Smooth muscle cell (in vitro differentiated cells): ENCODE results near the gene MAP4K3. TPM values are rescaled to one million over a fixed set of nuclear protein-coding genes. Genes with fewer than 3 reads are reported as not detected.

Experiments
- DNase-seq: peaks from one replicate; lab custom pipeline; 2025; ENCODE audit not compliant: unreplicated experiment; lab: John Stamatoyannopoulos, UW
- H2AFZ ChIP-seq: fragments of 200-600 bp; sonication (generic); 2 replicates; pipeline ENCODE4 v1.6.0; 2016; ENCODE audit warnings: antibody characterized with exemption, low read depth, mild to moderate bottlenecking
- H3F3A ChIP-seq: fragments of 200-600 bp; sonication (generic); 2 replicates; pipeline ENCODE4 v1.6.0; 2017; ENCODE audit warnings: antibody characterized with exemption, low read depth
- H3K27ac ChIP-seq: fragments of 200-600 bp; sonication (generic); 2 replicates; pipeline ENCODE4 v1.5.1; 2016; ENCODE audit warnings: low read depth, mild to moderate bottlenecking
- H3K27me3 ChIP-seq: fragments of 200-600 bp; sonication (generic); 2 replicates; pipeline ENCODE4 v1.6.1; 2016; ENCODE audit warnings: low read depth, mild to moderate bottlenecking
- H3K36me3 ChIP-seq: fragments of 200-600 bp; sonication (generic); 2 replicates; pipeline ENCODE4 v1.5.1; 2016; ENCODE audit warnings: low read depth
- H3K4me1 ChIP-seq: fragments of 200-600 bp; sonication (generic); 2 replicates; pipeline ENCODE4 v1.5.1; 2016; ENCODE audit warnings: low read depth
- H3K4me2 ChIP-seq: fragments of 200-600 bp; sonication (generic); 2 replicates; pipeline ENCODE4 v1.6.0; 2016; ENCODE audit warnings: mild to moderate bottlenecking
- H3K4me3 ChIP-seq: fragments of 200-600 bp; sonication (generic); 2 replicates; pipeline ENCODE4 v1.5.1; 2016; ENCODE audit warnings: mild to moderate bottlenecking
- H3K79me2 ChIP-seq: fragments of 200-600 bp; sonication (generic); 2 replicates; pipeline ENCODE4 v1.6.0; 2016; ENCODE audit warnings: low read depth, mild to moderate bottlenecking
- H3K9ac ChIP-seq: fragments of 200-600 bp; sonication (generic); 2 replicates; pipeline ENCODE4 v1.6.0; 2016; ENCODE audit warnings: low read depth
- H3K9me3 ChIP-seq: fragments of 200-600 bp; sonication (generic); replicated peaks from 2 replicates; pipeline ENCODE4 v1.5.1; 2016; ENCODE audit warnings: low read depth
- H4K20me1 ChIP-seq: fragments of 200-600 bp; sonication (generic); 2 replicates; pipeline ENCODE4 v1.6.0; 2016; ENCODE audit warnings: low read depth
- CTCF ChIP-seq: fragments of 200-600 bp; sonication (generic); IDR thresholded peaks from 2 replicates; pipeline ENCODE4 v1.5.1; 2017; ENCODE audit warnings: borderline replicate concordance, mild to moderate bottlenecking, antibody characterized with exemption; ENCODE audit not compliant: insufficient read depth, poor library complexity, severe bottlenecking
- WGBS: methylation state at CpG from one replicate; pipeline ENCODE4 v1.1.7; 2016; ENCODE audit warnings: low lambda C conversion rate; 5-methylcytosine and 5-hydroxymethylcytosine counted together
- polyA plus RNA-seq: library from polyadenylated mRNA; unstranded; fragments of >200 nt; fragmentation: Nextera tagmentation; extraction: Ambion mirVana; gene quantifications from 2 replicates; pipeline ENCODE4 v1.2.1, GENCODE V29; 2016
- total RNA-seq: library from RNA; depleted of rRNA; stranded (reverse); fragments of >200 nt; gene quantifications from 2 replicates; pipeline ENCODE4 v1.2.3, GENCODE V29; 2014

The MAP4K3 gene
- total and polyA plus RNA-seq, 2 experiments from 2014 or later, result 21.3 to 70.9 TPM

GRCh38 chr2:39217192-39217550 is 219.9 kb downstream of the MAP4K3 start:
- Histone ChIP-seq H3K4me2 (no peak overlapping the region), H3K27me3 (no peaks in the 10 kb centered on the region), H3K36me3 (no peaks in the 10 kb centered on the region), H3K9ac (no peak overlapping the region), H3K9me3 (no peaks in the 10 kb centered on the region), H3K27ac (no peak overlapping the region), H2AFZ (no peak overlapping the region), H3K79me2 (no peaks in the 10 kb centered on the region), H3K4me1 (no peaks in the 10 kb centered on the region), H3F3A (no peaks in the 10 kb centered on the region), H3K4me3 (no peak overlapping the region), H4K20me1 (no peaks in the 10 kb centered on the region)
- no peak for TF ChIP-seq CTCF
- DNase-seq, result no peak
- 87% methylated on average over 4 of the region's 4 CpGs for WGBS

DNA sequence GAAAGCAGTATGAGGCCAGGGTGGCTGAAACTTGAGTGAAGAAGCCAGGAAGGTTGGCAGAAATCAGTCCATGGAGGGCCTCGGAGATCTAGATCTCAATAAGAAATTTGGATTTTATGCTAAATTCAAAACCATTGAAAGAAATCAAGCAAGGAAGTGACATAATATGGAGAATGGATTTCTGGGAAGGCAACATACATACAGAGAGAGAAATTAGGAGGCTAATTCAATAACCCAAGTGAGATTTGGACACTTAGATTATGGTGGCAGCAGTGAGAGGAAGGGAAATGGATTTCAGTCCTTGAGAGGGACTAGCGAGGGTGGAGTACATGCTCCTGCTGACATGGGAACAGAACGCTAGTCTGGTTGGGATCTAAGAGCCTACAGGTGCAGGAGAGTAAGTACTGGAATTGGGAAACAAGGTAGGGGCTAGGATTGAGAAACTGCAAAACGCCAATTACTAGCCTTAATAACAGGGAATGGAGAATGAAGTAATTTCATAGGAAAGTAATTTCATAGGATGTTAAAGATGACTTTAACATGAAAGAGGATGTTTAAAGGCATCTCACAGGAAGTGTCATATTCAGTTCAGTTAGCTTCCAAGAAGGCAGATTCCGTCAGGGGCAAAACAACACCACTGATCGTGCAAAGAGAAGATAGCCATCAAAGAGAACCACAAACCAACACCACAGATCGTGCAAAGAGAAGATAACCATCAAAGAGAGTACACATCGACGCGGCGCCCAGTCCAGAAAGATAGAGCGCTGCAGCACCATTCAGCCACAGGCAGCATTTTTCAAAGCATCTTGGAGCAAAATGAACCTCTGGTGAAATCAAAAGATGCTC is 220.5 kb downstream of the MAP4K3 start:
- Histone ChIP-seq H3K9me3 (no peaks in the 10 kb centered on the region), H3K9ac (no peak overlapping the region), H4K20me1 (no peaks in the 10 kb centered on the region), H2AFZ (no peak overlapping the region), H3K4me2 (no peak overlapping the region), H3K36me3 (no peaks in the 10 kb centered on the region), H3K27ac (no peak overlapping the region), H3K4me1 (no peaks in the 10 kb centered on the region), H3F3A (no peaks in the 10 kb centered on the region), H3K4me3 (no peak overlapping the region), H3K79me2 (no peaks in the 10 kb centered on the region), H3K27me3 (no peaks in the 10 kb centered on the region)
- TF ChIP-seq CTCF, result no peak
- 80% methylated on average over 12 of the region's 12 CpGs for WGBS
- DNase-seq, result no peak

- no peak overlapping the region for H2AFZ ChIP-seq
- 89% methylated on average over 2 of the region's 2 CpGs for WGBS
- H3K79me2 ChIP-seq, result no peaks in the 10 kb centered on the region
- H3F3A ChIP-seq, result no peaks in the 10 kb centered on the region
- H3K4me1 ChIP-seq, result no peaks in the 10 kb centered on the region
- H3K27me3 ChIP-seq, result no peaks in the 10 kb centered on the region
- no peaks in the 10 kb centered on the region for H3K9me3 ChIP-seq
- H3K36me3 ChIP-seq, result no peaks in the 10 kb centered on the region
- no peak overlapping the region for H3K4me3 ChIP-seq
- H4K20me1 ChIP-seq, result no peaks in the 10 kb centered on the region
- H3K9ac ChIP-seq, result no peak overlapping the region
- TF ChIP-seq CTCF, result no peak
- H3K4me2 ChIP-seq, result no peak overlapping the region
- DNase-seq, result no peak
- H3K27ac ChIP-seq, result no peak overlapping the region
These were observed 221.5 kb downstream of the MAP4K3 start for GRCh38 chr2:39215545-39215944.

GRCh38 chr2:39213015-39213414 is 224.1 kb downstream of the MAP4K3 start:
- H3K79me2 ChIP-seq, result no peaks in the 10 kb centered on the region
- 97% methylated on average over 1 of the region's 1 CpG for WGBS
- H3K27me3 ChIP-seq, result no peaks in the 10 kb centered on the region
- H3K36me3 ChIP-seq, result no peaks in the 10 kb centered on the region
- DNase-seq, result no peak
- no peak for TF ChIP-seq CTCF
- H3K27ac ChIP-seq, result no peak overlapping the region
- H3K4me3 ChIP-seq, result no peak overlapping the region
- no peak overlapping the region for H3K9ac ChIP-seq
- H3F3A ChIP-seq, result no peaks in the 10 kb centered on the region
- no peaks in the 10 kb centered on the region for H3K4me1 ChIP-seq
- no peaks in the 10 kb centered on the region for H3K9me3 ChIP-seq
- H2AFZ ChIP-seq, result no peak overlapping the region
- no peaks in the 10 kb centered on the region for H4K20me1 ChIP-seq
- H3K4me2 ChIP-seq, result no peak overlapping the region
